NK-92 treated with Interleukin-12 subunit alpha and Interleukin-12 subunit beta, amount 100 ng/mL, for 24 hours (cell line): ENCODE measurements around the gene UNG.

Experiments used
- DNase-seq: peaks from one replicate; lab custom pipeline; 2025; lab: John Stamatoyannopoulos, UW

Gene UNG

GRCh38 chr12:109089683-109090082, 7.7 kb upstream of the UNG start:
- DNase-seq = no peak

- no peak for DNase-seq
These were observed 4.8 kb upstream of the UNG start for GRCh38 chr12:109092497-109093021.

- peak; percentile 85 for DNase-seq
These were observed 4.1 kb upstream of the UNG start, which contains the start of gene ALKBH2 for GRCh38 chr12:109093022-109093918. TSS of gene ALKBH2 (minus strand) at chr12:109093472. CDS start at chr12:109092786, 686 bp downstream.

GRCh38 chr12:109097140-109097434, 310 bp upstream of the UNG start:
- DNase-seq = no peak

- no peak for DNase-seq
These were observed 797 bp downstream of the UNG start for GRCh38 chr12:109098183-109098604.

GRCh38 chr12:109098651-109099050, 1.3 kb downstream of the UNG start:
- no peak for DNase-seq

GRCh38 chr12:109099431-109100020, 2.1 kb downstream of the UNG start:
- DNase-seq = no peak

GRCh38 chr12:109100741-109101140, 3.3 kb downstream of the UNG start:
- no peak for DNase-seq

- DNase-seq = no peak
These were observed 5.1 kb downstream of the UNG start for GRCh38 chr12:109102491-109102890.

- DNase-seq = no peak
These were observed 7.8 kb downstream of the UNG start for GRCh38 chr12:109105176-109105575.

- no peak for DNase-seq
These were observed 12.5 kb downstream of the UNG start for GRCh38 chr12:109109746-109110350.

- DNase-seq = no peak
These were observed 13.6 kb downstream of the UNG start for GRCh38 chr12:109110988-109111495.

- no peak for DNase-seq
These were observed 15.5 kb downstream of the UNG start for GRCh38 chr12:109112720-109113465.

GRCh38 chr12:109113661-109114321, 16.4 kb downstream of the UNG start:
- no peak for DNase-seq

- no peak for DNase-seq
These were observed 17.2 kb downstream of the UNG start for GRCh38 chr12:109114644-109115043.

GRCh38 chr12:109115404-109115757, 18.0 kb downstream of the UNG start:
- DNase-seq = no peak

- no peak for DNase-seq
These were observed 18.6 kb downstream of the UNG start, which contains the start of gene ACACB for GRCh38 chr12:109115758-109116610. TSS of gene ACACB (plus strand) at chr12:109116587. CDS start at chr12:109139406, 22,819 bp downstream.

GRCh38 chr12:109116611-109116949, 19.2 kb downstream of the UNG start:
- no peak for DNase-seq

GRCh38 chr12:109120095-109120494, 22.7 kb downstream of the UNG start:
- no peak for DNase-seq

- DNase-seq = no peak
These were observed 23.2 kb downstream of the UNG start for GRCh38 chr12:109120557-109120956.
